ENCODE data around the gene SLC6A18.
A peak's percentile ranks its signal among the peaks of the same experiment; 100 is the strongest.
"Not testable (repeated sequence)": the region's sequence is repeated elsewhere in the genome, so short reads cannot be mapped to it uniquely, and the experiment has no call there.

The SLC6A18 gene

DNA sequence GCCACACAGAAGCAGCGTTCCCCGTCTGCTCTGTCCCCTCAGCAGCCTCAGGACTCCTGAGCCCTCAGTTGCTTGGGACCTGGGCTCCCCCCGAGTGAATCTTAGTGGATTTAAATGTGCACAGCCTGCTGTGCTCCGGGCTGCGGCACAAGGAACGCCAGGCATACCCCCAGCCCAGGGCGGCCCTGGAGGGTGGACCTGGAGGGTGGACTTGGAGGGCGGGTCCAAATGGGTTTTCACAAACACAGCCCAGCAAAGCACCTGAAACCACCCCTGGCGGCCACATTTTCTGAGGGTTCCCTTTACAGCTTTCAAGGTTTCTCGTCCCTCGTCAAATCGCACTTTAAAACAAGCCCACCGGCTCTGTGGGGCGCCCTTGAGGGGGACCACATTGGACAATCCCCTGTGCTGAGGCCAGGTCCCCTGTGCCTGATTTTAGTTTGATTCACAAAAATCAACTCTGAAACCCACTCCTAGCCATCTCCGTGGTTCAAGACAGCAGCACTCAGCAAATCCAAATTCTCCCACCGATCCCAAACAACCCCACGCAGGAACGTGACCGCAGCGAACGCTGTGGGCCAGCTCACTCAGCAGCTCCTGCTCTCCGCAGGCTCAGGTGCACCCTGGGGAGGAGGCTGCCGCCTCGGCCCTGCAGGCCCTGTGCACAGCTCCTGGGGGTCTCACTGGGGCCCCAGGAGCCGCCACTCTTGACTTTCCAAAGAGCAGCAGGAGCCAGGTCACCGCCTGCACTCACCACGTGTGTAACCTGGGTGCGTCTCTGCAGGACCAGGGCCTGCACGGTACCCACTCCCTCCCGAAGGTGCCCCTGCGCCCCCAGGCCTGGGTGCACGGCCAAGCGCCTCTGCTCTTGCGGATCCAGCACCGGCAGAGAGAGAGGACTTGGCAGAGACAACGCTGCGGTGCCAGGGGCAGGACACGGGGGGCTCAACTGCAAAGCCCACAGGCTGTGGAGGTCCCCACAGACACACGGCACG lies 40.6 kb downstream of the SLC6A18 start:
- Histone ChIP-seq H3K27ac (ENCODE audit: extremely low read depth, low read depth, low read length) (no peak overlapping the region), H3K9me3 (ENCODE audit: control insufficient read depth, insufficient read depth, low read depth, low read length) (no peaks in the 10 kb centered on the region), H3K4me1 (ENCODE audit: control insufficient read depth, insufficient read depth, low read length) (no peaks in the 10 kb centered on the region), H3K4me3 (ENCODE audit: low read depth, low read length) (no peak overlapping the region), H3K36me3 (ENCODE audit: control insufficient read depth in 2 of 2, insufficient read depth in 1 of 2, low read length in 2 of 2) (no peaks in the 10 kb centered on the region)
- ChIA-PET CTCF (no interaction called here), POLR2A (no interaction called here)
- TF ChIP-seq OSR2 (tag by site-specific recombination; IDR thresholded peaks at IDR 0.05) (no peak), ZSCAN16 (tag by site-specific recombination; IDR thresholded peaks at IDR 0.05) (no peak), ZFHX2 (tag by site-specific recombination; conservative IDR thresholded peaks at IDR 0.05) (no peak)

DNA sequence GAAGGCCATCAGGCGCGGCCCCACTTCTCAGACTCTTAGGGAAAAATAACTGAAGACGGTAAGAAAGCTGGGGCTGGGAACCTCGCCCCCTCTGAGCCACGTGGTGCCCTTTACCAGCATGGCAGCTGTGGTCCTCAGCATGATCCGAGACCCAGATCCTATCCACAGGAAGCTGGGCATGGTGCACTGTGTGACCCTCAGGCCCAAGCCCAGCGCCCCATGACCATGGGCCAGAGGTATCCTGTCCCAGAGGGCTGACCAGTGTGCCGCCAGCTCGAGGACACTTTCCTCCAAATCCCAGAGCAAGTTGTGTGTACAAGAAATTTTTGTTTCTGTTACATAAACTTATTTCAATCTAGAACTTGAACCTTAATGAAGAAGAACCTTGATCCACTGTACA lies 41.6 kb downstream of the SLC6A18 start:
- TF ChIP-seq, protein P1, sequence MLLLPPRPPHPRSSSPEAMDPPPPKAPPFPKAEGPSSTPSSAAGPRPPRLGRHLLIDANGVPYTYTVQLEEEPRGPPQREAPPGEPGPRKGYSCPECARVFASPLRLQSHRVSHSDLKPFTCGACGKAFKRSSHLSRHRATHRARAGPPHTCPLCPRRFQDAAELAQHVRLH (tag by site-specific recombination; IDR thresholded peaks at IDR 0.05): no peak
- TF ChIP-seq, protein P2, sequence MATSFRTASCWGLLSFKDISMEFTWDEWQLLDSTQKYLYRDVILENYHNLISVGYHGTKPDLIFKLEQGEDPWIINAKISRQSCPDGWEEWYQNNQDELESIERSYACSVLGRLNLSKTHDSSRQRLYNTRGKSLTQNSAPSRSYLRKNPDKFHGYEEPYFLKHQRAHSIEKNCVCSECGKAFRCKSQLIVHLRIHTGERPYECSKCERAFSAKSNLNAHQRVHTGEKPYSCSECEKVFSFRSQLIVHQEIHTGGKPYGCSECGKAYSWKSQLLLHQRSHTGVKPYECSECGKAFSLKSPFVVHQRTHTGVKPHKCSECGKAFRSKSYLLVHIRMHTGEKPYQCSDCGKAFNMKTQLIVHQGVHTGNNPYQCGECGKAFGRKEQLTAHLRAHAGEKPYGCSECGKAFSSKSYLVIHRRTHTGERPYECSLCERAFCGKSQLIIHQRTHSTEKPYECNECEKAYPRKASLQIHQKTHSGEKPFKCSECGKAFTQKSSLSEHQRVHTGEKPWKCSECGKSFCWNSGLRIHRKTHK (tag by site-specific recombination; IDR thresholded peaks at IDR 0.05): no peak
- Histone ChIP-seq H3K4me1 (ENCODE audit: control insufficient read depth, insufficient read depth, low read length) (no peaks in the 10 kb centered on the region), H3K27ac (ENCODE audit: extremely low read depth, low read depth, low read length) (no peak overlapping the region), H3K36me3 (ENCODE audit: control insufficient read depth in 2 of 2, insufficient read depth in 1 of 2, low read length in 2 of 2) (no peaks in the 10 kb centered on the region), H3K9me3 (ENCODE audit: control insufficient read depth, insufficient read depth, low read depth, low read length) (no peaks in the 10 kb centered on the region), H3K4me3 (ENCODE audit: low read depth, low read length) (no peak overlapping the region)
- POLR2A ChIA-PET: no interaction called here
- CTCF ChIA-PET: no interaction called here

DNA sequence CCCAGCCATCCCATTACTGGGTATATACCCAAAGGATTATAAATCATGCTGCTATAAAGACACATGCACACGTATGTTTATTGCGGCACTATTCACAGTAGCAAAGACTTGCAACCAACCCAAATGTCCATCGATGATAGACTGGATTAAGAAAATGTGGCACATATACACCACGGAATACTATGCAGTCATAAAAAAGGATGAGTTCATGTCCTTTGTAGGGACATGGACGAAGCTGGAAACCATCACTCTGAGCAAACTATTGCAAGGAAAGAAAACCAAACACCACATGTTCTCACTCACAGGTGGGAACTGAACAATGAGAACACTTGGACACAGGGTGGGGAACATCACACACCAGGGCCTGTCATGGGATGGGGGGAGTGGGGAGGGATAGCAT lies 42.3 kb downstream of the SLC6A18 start:
- H3K36me3 ChIP-seq (ENCODE audit: control insufficient read depth in 2 of 2, insufficient read depth in 1 of 2, low read length in 2 of 2); H3K4me3 ChIP-seq (ENCODE audit: low read depth, low read length); POLR2A ChIA-PET; H3K9me3 ChIP-seq (ENCODE audit: control insufficient read depth, insufficient read depth, low read depth, low read length); H3K4me1 ChIP-seq (ENCODE audit: control insufficient read depth, insufficient read depth, low read length); H3K27ac ChIP-seq (ENCODE audit: extremely low read depth, low read depth, low read length); CTCF ChIA-PET: not testable (repeated sequence)
- peak; percentile 91 for TF ChIP-seq ZNF146 (tag by site-specific recombination; IDR thresholded peaks at IDR 0.05)

DNA sequence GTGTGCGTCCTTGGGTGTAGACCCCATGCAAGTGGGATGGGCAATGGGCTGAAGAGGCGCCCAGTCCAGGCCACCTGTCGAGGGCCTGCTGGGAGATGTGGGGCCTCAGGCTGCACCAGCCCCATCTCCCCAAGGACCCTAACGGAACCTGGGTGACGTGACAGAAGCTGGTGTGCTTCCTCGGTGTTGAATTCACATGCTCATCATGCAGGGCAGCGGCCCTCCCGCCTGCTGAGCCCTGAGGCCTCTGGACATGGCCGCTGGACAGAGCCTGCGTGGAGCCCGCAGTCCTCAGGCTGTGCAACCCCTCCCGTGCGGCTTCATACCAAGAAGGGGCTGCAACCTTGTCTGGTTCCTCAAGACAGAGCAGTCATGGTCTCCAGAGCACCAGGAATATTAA lies 42.9 kb downstream of the SLC6A18 start:
- Histone ChIP-seq H3K36me3 (ENCODE audit: control insufficient read depth in 2 of 2, insufficient read depth in 1 of 2, low read length in 2 of 2) (no peaks in the 10 kb centered on the region), H3K27ac (ENCODE audit: extremely low read depth, low read depth, low read length) (no peak overlapping the region), H3K4me1 (ENCODE audit: control insufficient read depth, insufficient read depth, low read length) (no peaks in the 10 kb centered on the region), H3K9me3 (ENCODE audit: control insufficient read depth, insufficient read depth, low read depth, low read length) (no peaks in the 10 kb centered on the region), H3K4me3 (ENCODE audit: low read depth, low read length) (no peak overlapping the region)
- ChIA-PET CTCF (no interaction called here), POLR2A (no interaction called here)
- no peak for TF ChIP-seq PRDM1 (tag by site-specific recombination; IDR thresholded peaks at IDR 0.05)
- TF ChIP-seq KLF1 (tag by site-specific recombination; IDR thresholded peaks at IDR 0.05): no peak
- no peak for TF ChIP-seq YY2 (tag by site-specific recombination; IDR thresholded peaks at IDR 0.05)
- TF ChIP-seq, protein P3, sequence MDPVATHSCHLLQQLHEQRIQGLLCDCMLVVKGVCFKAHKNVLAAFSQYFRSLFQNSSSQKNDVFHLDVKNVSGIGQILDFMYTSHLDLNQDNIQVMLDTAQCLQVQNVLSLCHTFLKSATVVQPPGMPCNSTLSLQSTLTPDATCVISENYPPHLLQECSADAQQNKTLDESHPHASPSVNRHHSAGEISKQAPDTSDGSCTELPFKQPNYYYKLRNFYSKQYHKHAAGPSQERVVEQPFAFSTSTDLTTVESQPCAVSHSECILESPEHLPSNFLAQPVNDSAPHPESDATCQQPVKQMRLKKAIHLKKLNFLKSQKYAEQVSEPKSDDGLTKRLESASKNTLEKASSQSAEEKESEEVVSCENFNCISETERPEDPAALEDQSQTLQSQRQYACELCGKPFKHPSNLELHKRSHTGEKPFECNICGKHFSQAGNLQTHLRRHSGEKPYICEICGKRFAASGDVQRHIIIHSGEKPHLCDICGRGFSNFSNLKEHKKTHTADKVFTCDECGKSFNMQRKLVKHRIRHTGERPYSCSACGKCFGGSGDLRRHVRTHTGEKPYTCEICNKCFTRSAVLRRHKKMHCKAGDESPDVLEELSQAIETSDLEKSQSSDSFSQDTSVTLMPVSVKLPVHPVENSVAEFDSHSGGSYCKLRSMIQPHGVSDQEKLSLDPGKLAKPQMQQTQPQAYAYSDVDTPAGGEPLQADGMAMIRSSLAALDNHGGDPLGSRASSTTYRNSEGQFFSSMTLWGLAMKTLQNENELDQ (tag by site-specific recombination; IDR thresholded peaks at IDR 0.05; ENCODE audit: low read depth): no peak
- TF ChIP-seq, protein P4, sequence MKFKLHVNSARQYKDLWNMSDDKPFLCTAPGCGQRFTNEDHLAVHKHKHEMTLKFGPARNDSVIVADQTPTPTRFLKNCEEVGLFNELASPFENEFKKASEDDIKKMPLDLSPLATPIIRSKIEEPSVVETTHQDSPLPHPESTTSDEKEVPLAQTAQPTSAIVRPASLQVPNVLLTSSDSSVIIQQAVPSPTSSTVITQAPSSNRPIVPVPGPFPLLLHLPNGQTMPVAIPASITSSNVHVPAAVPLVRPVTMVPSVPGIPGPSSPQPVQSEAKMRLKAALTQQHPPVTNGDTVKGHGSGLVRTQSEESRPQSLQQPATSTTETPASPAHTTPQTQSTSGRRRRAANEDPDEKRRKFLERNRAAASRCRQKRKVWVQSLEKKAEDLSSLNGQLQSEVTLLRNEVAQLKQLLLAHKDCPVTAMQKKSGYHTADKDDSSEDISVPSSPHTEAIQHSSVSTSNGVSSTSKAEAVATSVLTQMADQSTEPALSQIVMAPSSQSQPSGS (tag by site-specific recombination; IDR thresholded peaks at IDR 0.05; ENCODE audit: low read depth): no peak
- no peak for TF ChIP-seq ZNF311 (tag by site-specific recombination; IDR thresholded peaks at IDR 0.05; ENCODE audit: borderline replicate concordance)
- TF ChIP-seq SALL2 (tag by site-specific recombination; IDR thresholded peaks at IDR 0.05; ENCODE audit: borderline replicate concordance): no peak
- TF ChIP-seq ZNF561 (tag by site-specific recombination; IDR thresholded peaks at IDR 0.05; ENCODE audit: borderline replicate concordance): no peak
- no peak for TF ChIP-seq GLIS1 (tag by site-specific recombination; IDR thresholded peaks at IDR 0.05)
- TF ChIP-seq, protein P5, sequence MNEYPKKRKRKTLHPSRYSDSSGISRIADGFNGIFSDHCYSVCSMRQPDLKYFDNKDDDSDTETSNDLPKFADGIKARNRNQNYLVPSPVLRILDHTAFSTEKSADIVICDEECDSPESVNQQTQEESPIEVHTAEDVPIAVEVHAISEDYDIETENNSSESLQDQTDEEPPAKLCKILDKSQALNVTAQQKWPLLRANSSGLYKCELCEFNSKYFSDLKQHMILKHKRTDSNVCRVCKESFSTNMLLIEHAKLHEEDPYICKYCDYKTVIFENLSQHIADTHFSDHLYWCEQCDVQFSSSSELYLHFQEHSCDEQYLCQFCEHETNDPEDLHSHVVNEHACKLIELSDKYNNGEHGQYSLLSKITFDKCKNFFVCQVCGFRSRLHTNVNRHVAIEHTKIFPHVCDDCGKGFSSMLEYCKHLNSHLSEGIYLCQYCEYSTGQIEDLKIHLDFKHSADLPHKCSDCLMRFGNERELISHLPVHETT (tag by site-specific recombination; IDR thresholded peaks at IDR 0.05): no peak
- TF ChIP-seq, protein P6, sequence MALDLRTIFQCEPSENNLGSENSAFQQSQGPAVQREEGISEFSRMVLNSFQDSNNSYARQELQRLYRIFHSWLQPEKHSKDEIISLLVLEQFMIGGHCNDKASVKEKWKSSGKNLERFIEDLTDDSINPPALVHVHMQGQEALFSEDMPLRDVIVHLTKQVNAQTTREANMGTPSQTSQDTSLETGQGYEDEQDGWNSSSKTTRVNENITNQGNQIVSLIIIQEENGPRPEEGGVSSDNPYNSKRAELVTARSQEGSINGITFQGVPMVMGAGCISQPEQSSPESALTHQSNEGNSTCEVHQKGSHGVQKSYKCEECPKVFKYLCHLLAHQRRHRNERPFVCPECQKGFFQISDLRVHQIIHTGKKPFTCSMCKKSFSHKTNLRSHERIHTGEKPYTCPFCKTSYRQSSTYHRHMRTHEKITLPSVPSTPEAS (tag by site-specific recombination; IDR thresholded peaks at IDR 0.05): no peak
- TF ChIP-seq ZNF132 (tag by site-specific recombination; IDR thresholded peaks at IDR 0.05; ENCODE audit: borderline replicate concordance): no peak
